GM19397 (cell line): ENCODE data around the gene TSN.
"Not testable (repeated sequence)": the region's sequence is repeated elsewhere in the genome, so short reads cannot be mapped to it uniquely, and the experiment has no call there.

ENCODE experiments used
- ATAC-seq: cut with Tn5 transposase; IDR thresholded peaks from one replicate; pipeline ENCODE4 v1.9.1; 2021; ENCODE audit warnings: mild to moderate bottlenecking, moderate library complexity; ENCODE audit not compliant: unreplicated experiment

The TSN gene

GRCh38 chr2:121755237-121756111 is at the start of gene TSN:
Gene TSN, plus strand, starts transcription at chr2:121755651. Its CDS starts 129 bp downstream, at chr2:121755780.
- ATAC-seq: peak; percentile 100

- ATAC-seq: no peak
Measured at GRCh38 chr2:121705958-121706357, 49.5 kb upstream of the TSN start.

- ATAC-seq: no peak
Measured at GRCh38 chr2:121707344-121707919, 48.0 kb upstream of the TSN start.

GRCh38 chr2:121707920-121708361 is 47.5 kb upstream of the TSN start:
- no peak for ATAC-seq

GRCh38 chr2:121709776-121710469 is 45.5 kb upstream of the TSN start:
- ATAC-seq: no peak

GRCh38 chr2:121710470-121711170 is 44.8 kb upstream of the TSN start:
- ATAC-seq: no peak

- not testable (repeated sequence) for ATAC-seq
Measured at GRCh38 chr2:121711481-121711880, 44.0 kb upstream of the TSN start.

GRCh38 chr2:121716126-121716525 is 39.3 kb upstream of the TSN start:
- no peak for ATAC-seq

- ATAC-seq: no peak
Measured at GRCh38 chr2:121717529-121717928, 37.9 kb upstream of the TSN start.

GRCh38 chr2:121721926-121722325 is 33.5 kb upstream of the TSN start:
- ATAC-seq: no peak

GRCh38 chr2:121722479-121722878 is 33.0 kb upstream of the TSN start:
- no peak for ATAC-seq

- ATAC-seq: no peak
Measured at GRCh38 chr2:121723316-121723715, 32.1 kb upstream of the TSN start.

GRCh38 chr2:121727332-121727731 is 28.1 kb upstream of the TSN start:
- ATAC-seq: no peak

GRCh38 chr2:121727950-121728349 is 27.5 kb upstream of the TSN start:
- ATAC-seq: no peak

GRCh38 chr2:121731366-121731765 is 24.1 kb upstream of the TSN start:
- no peak for ATAC-seq

GRCh38 chr2:121734544-121734943 is 20.9 kb upstream of the TSN start:
- ATAC-seq: not testable (repeated sequence)

GRCh38 chr2:121735518-121736074 is 19.9 kb upstream of the TSN start:
- ATAC-seq: no peak

GRCh38 chr2:121736140-121736461 is 19.4 kb upstream of the TSN start:
- no peak for ATAC-seq

GRCh38 chr2:121736462-121737336 is 18.8 kb upstream of the TSN start, which contains the start of gene NIFK:
Gene NIFK, minus strand, starts transcription at chr2:121736875. Its CDS starts 25 bp downstream, at chr2:121736850.
- peak; percentile 93 for ATAC-seq

GRCh38 chr2:121740973-121741372 is 14.5 kb upstream of the TSN start:
- ATAC-seq: no peak
